ENCODE data around the gene CKLF.
"Not testable (repeated sequence)": the region's sequence is repeated elsewhere in the genome, so short reads cannot be mapped to it uniquely, and the experiment has no call there.

The CKLF gene

GRCh38 chr16:66543541-66543940 lies 8.8 kb upstream of the CKLF start:
- DNase-seq, result no peak

- DNase-seq, result no peak
Observed at GRCh38 chr16:66544016-66544757, 8.2 kb upstream of the CKLF start.

- no peak for DNase-seq
Observed at GRCh38 chr16:66547101-66547989, 5.0 kb upstream of the CKLF start.

GRCh38 chr16:66548068-66548467 lies 4.3 kb upstream of the CKLF start:
- DNase-seq, result no peak

- no peak for DNase-seq
Observed at GRCh38 chr16:66548868-66549267, 3.5 kb upstream of the CKLF start.

- peak; percentile 29 for DNase-seq
Observed at GRCh38 chr16:66549284-66550131, 2.9 kb upstream of the CKLF start, which contains the start of gene TK2. TK2 (minus strand) TSS chr16:66550122; CDS start chr16:66550061, 61 bp downstream.

GRCh38 chr16:66551348-66551759 lies 1.0 kb upstream of the CKLF start:
- DNase-seq, result peak; percentile 31

DNA sequence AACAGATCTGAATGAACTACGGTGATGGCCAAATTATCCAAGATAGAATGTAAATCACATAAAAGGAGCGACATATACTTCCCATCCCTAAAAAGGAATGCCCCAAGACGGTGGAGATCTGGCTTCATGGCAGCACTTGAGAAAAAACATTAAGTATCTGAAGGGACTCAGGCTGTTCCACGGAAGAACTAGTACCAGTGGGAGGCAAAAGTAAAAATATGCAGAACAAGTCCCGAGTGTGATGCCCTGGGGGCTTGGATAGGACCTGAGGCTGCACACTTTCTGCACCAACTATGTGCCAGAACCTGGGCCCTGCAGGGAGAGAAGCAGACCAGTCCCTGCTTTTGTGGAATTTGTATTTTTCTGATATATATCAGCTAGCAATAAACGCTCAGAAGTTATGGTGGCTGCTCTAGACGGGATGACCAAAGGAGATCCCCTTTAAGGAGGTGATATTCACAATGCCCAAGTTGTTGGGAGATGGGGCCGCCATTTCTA lies 539 bp upstream of the CKLF start:
- DNase-seq, result no peak

- DNase-seq, result no peak
Observed at GRCh38 chr16:66553223-66553622, 847 bp downstream of the CKLF start.

- no peak for DNase-seq
Observed at GRCh38 chr16:66554021-66554420, 1.6 kb downstream of the CKLF start.

DNA sequence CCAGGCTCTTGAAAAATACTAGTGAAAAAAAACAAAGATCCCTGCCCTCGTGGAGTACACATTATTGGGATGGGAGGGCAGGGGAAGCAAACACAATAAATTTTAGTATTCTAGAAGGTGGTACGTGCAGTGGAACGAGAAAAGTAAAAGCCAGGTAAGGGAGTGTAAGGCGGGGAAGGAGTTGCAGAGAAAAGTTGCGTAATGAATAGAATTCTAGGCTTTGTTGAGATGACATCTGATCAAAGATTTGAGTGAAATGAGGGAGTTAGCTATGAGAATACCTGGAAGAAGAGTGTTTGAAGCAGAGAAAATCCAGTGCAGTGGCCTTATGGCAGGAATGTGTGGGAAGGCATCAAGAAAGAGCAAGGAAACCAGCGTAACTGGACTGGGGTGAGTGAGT lies 2.1 kb downstream of the CKLF start:
- DNase-seq, result no peak

- no peak for DNase-seq
Observed at GRCh38 chr16:66560107-66560506, 7.7 kb downstream of the CKLF start.

DNA sequence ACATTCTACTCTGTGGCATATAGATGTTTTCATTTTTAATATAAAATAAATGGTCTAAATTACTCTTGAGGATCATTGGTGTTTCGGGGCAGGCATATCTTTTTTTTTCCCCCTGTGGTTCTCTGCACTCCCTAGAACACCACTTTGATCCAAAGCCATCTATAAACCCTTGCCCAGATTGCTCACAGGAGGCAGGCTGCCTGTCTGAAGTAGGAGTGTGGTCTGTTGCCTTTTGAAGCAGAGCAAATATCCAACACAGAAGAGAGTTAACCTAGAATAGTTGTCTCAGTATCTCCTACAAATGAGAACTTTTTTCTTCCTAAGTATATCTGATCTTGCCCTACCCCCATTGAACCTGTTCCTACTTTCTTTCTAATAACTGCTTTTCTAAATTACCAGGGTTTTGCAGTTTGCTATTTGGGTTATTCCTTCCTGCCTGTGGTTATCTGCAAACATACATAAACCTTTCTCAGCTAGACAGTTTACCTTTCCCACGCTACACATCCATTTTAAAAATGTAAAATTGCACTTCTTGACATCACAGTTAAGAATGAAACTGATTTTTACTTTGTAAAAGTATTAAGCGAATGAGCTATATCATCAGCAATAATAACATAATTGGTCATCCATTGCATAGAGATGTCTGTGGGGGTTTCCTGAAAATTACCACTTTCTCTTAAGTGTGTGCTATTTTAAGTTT lies 9.2 kb downstream of the CKLF start:
- DNase-seq, result no peak

GRCh38 chr16:66562409-66562808 lies 10.0 kb downstream of the CKLF start:
- DNase-seq, result no peak

- DNase-seq, result no peak
Observed at GRCh38 chr16:66562986-66563385, 10.6 kb downstream of the CKLF start.

DNA sequence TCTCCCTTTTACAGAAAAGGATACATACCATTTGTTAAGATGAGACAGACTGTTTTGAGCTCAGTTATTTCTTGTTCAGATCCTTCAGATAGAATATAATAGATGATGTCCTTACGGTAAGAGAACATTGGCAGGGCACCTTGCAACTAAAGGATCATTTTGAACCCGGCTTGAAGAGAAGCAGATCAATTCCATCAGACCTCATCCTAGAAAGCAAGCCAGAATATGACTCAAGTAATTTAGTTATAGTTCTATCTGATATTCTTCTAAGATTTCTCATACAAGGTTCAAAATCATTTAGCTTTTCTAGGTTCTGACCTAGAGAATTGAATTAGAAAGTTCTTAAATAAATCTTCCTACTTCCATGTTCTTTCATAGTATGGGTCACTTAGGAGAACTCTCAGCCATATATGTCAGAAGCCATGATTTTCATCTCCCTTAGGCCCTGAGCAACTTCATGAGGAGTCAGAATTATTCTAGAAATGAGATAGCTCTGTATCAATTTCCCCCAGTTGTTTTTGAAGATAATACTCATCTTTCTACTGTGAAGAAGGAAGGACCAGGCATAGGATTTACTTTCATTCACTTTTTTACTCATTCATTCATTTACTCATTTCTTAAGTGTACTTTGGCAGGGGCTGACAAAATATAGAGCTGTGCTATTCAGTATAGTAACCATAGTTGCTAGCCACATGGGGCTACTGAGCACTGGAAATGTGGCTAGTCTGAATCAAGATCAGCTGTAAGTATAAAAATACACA lies 11.4 kb downstream of the CKLF start:
- no peak for DNase-seq

GRCh38 chr16:66566051-66566901 lies 13.9 kb downstream of the CKLF start, which contains the start of gene CMTM1:
CMTM1 (plus strand) TSS chr16:66566439; CDS start chr16:66566514, 75 bp downstream.
- DNase-seq, result no peak

DNA sequence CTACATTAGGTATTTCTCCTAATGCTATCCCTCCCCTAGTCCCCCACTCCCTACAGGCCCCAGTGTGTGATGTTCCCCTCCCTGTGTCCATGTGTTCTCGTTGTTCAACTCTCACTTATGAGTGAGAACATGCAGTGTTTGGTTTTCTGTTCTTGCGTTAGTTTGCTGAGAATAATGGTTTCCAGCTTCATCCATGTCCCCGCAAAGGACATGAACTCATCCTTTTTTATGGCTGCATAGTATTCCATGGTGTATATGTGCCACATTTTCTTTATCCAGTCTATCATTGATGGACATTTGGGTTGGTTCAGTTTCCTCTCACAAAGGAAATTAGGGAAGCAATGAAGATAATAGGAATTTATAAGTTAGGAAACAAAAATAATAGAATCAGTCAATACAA lies 14.9 kb downstream of the CKLF start:
- not testable (repeated sequence) for DNase-seq

DNA sequence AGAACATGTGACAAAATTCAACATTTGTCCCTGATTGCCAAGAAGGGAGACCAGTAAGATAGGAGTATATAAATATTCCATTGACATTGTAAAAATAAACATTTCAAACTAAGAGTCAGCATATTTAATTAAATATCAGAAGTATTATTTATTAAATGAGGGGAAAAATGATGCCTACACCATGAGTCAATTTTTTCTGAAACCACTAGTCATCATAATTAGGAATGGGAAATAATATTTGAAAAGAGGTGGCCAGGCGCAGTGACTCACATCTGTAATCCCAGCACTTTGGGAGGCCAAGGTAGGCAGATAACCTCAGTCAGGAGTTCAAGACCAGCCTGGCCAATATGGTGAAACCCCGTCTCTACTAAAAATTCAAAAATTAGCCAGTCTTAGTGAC lies 16.0 kb downstream of the CKLF start:
- DNase-seq, result no peak

DNA sequence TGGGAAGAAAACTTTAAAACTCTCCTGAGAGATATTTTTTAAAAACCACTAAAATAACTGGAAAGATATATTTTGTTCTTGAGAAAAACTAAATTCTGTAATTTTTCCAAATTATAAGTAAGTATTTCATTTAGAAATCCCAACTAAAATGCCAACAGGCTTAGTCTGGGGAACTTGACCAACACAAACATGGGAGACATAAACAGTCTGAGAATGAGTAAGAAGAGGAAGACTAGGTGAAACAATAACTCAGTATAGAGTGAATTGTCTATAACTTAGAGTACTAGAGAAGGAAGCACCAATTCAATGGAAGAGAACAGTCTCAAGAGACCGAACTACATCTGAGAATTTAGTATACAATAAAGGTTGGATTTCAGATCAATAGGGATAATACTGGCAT lies 16.8 kb downstream of the CKLF start:
- no peak for DNase-seq

All from NCI-H226 (cell line).